IPS-15b (cell line): ENCODE data around the gene FKBP5.
"Not testable (repeated sequence)": the region's sequence is repeated elsewhere in the genome, so short reads cannot be mapped to it uniquely, and the experiment has no call there.

Source experiments
- H3K27me3 ChIP-seq: one replicate; pipeline ENCODE4 v1.6.1; 2013; ENCODE audit warnings: low read length; ENCODE audit not compliant: control insufficient read depth, insufficient read depth
- H3K36me3 ChIP-seq: one replicate; pipeline ENCODE4 v1.6.1; 2013; ENCODE audit warnings: low read length; ENCODE audit not compliant: control insufficient read depth, insufficient read depth
- H3K4me1 ChIP-seq: one replicate; pipeline ENCODE4 v1.6.1; 2013; ENCODE audit warnings: mild to moderate bottlenecking, low read length; ENCODE audit not compliant: control insufficient read depth, insufficient read depth
- H3K4me3 ChIP-seq: one replicate; pipeline ENCODE4 v1.5.1; 2013; ENCODE audit warnings: low read depth, low read length
- H3K9ac ChIP-seq: one replicate; pipeline ENCODE4 v1.6.1; 2013; ENCODE audit warnings: low read depth, mild to moderate bottlenecking, low read length
- H3K9me3 ChIP-seq: one replicate; pipeline ENCODE4 v1.6.1; 2013; ENCODE audit warnings: mild to moderate bottlenecking, low read length; ENCODE audit not compliant: control insufficient read depth, insufficient read depth

FKBP5 gene

DNA sequence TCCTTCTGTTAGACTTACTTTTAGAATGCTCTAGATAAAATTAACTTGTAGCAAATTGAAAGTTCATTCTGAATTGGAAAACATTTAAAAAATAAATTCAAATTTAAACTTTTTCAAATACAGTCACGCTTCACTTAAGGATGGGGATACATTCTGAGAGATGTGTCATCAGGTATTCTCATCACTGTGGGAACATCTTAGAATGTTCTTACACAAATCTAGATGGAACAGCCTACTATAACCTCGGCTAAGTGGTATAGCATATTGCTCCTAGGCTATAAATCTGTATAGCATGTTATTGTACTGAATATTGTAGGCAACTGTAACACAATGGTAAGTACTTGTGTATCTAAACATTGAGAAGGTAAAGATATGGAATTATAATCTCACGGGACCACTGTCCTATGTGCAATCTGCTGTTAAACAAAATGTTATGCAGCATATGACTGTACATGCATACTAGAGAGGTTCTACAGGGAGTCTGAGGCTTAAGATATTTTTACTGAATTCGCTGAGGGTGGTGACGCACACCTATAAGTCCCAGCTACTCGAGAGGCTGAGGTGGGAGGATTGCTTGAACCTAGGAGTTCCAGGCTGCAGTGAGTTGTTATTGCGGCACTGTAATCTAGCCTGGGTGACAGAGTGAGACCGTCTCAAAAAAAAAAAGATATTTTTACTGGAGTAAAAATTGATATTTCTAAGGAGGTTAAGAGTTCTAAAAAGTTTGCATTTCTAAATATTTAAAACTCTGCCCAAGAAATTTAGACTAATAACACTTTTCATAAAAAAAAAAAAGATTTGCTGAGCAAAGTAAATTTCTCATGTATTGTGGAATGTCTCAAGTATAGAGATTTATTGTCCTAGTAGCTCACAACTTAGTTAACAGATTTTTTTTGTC is 88.7 kb downstream of the FKBP5 start:
- Histone ChIP-seq H3K4me3 (no peak overlapping the region), H3K27me3 (no peaks in the 10 kb centered on the region), H3K9me3 (no peaks in the 10 kb centered on the region), H3K4me1 (peaks cover 17% of the 10 kb centered on the region), H3K9ac (no peak overlapping the region), H3K36me3 (no peaks in the 10 kb centered on the region)

DNA sequence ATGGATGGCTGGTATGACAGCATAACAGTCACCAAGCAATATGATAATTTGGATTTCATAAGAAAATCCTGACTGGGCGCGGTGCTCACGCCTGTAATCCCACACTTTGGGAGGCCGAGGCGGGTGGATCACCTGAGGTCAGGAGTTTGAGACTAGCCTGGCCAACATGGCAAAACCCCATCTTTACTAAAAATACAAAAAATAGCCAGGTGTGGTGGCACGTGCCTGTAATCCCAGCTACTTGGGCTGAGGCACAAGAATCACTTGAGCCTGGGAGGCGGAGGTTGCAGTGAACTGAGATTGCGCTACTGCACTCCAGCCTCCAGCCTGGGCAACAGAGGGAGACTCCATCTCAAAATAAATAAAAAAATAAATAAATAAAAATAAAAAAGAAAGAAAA is 90.1 kb downstream of the FKBP5 start:
- not testable (repeated sequence) for H3K9ac ChIP-seq, H3K9me3 ChIP-seq, H3K36me3 ChIP-seq, H3K27me3 ChIP-seq, H3K4me3 ChIP-seq
- H3K4me1 ChIP-seq, result peaks cover 17% of the 10 kb centered on the region

- Histone ChIP-seq H3K9me3 (no peaks in the 10 kb centered on the region), H3K27me3 (no peaks in the 10 kb centered on the region), H3K9ac (no peak overlapping the region), H3K36me3 (no peaks in the 10 kb centered on the region), H3K4me3 (no peak overlapping the region), H3K4me1 (peaks cover 4% of the 10 kb centered on the region)
Measured at GRCh38 chr6:35596448-35597442, 92.0 kb downstream of the FKBP5 start.

GRCh38 chr6:35594503-35595186 is 94.1 kb downstream of the FKBP5 start:
- no peak overlapping the region for H3K4me3 ChIP-seq
- H3K4me1 ChIP-seq, result no peaks in the 10 kb centered on the region
- no peaks in the 10 kb centered on the region for H3K9me3 ChIP-seq
- H3K36me3 ChIP-seq, result no peaks in the 10 kb centered on the region
- no peaks in the 10 kb centered on the region for H3K27me3 ChIP-seq
- H3K9ac ChIP-seq, result no peak overlapping the region

- no peaks in the 10 kb centered on the region for H3K9me3 ChIP-seq
- no peak overlapping the region for H3K4me3 ChIP-seq
- H3K27me3 ChIP-seq, result no peaks in the 10 kb centered on the region
- no peaks in the 10 kb centered on the region for H3K4me1 ChIP-seq
- H3K36me3 ChIP-seq, result no peaks in the 10 kb centered on the region
- no peak overlapping the region for H3K9ac ChIP-seq
Measured at GRCh38 chr6:35592178-35592577, 96.5 kb downstream of the FKBP5 start.

DNA sequence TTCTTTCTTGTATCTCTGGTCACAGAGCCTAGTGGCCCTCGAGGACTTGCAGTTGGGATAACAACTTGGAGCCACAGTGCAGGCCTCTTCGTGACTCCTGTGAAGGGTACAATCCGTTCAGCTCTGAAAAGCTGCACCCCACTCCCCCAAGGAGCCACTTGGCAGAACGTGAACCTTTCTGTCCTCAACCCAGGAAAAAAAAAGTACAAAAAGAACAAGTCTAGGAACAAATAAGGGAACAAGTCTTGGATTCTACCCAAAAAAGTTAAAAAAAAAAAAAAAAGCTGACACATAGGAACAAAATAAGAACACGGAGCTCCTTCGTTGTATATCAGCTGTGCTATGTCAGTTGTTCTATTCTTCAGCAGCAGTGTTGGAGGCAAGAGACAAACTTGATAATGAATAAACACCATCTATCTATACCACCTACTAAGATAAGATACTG is 98.1 kb downstream of the FKBP5 start:
- H3K27me3 ChIP-seq, result no peaks in the 10 kb centered on the region
- no peak overlapping the region for H3K4me3 ChIP-seq
- H3K4me1 ChIP-seq, result no peaks in the 10 kb centered on the region
- no peaks in the 10 kb centered on the region for H3K9me3 ChIP-seq
- no peak overlapping the region for H3K9ac ChIP-seq
- H3K36me3 ChIP-seq, result no peaks in the 10 kb centered on the region

- Histone ChIP-seq H3K27me3 (no peaks in the 10 kb centered on the region), H3K4me1 (no peaks in the 10 kb centered on the region), H3K9me3 (no peaks in the 10 kb centered on the region), H3K4me3 (no peak overlapping the region), H3K36me3 (no peaks in the 10 kb centered on the region), H3K9ac (no peak overlapping the region)
Measured at GRCh38 chr6:35589904-35590303, 98.8 kb downstream of the FKBP5 start.

GRCh38 chr6:35589201-35589739 is 99.4 kb downstream of the FKBP5 start:
- Histone ChIP-seq H3K4me3 (no peak overlapping the region), H3K9me3 (no peaks in the 10 kb centered on the region), H3K4me1 (no peaks in the 10 kb centered on the region), H3K9ac (no peak overlapping the region), H3K27me3 (no peaks in the 10 kb centered on the region), H3K36me3 (no peaks in the 10 kb centered on the region)

DNA sequence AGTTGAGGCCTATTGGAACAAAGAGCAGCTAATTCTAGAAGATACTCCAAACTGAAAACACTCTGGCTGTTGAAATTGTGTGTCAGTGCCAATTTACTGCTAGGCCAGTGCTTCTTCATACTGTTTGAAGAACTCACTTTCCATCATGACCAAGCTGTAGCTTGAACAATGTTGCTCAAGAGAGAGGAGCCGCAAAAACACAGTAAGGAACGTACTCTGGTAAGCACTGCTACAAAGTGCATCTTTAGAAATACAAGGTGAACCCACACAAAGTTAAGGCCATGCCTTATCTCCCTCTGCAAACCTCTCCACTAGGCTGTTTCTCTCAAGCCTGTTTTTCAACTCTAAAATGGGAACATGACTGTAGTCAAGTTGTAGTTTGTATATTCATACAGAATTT is 101.5 kb downstream of the FKBP5 start:
- Histone ChIP-seq H3K27me3 (no peaks in the 10 kb centered on the region), H3K36me3 (no peaks in the 10 kb centered on the region), H3K4me1 (no peaks in the 10 kb centered on the region)

DNA sequence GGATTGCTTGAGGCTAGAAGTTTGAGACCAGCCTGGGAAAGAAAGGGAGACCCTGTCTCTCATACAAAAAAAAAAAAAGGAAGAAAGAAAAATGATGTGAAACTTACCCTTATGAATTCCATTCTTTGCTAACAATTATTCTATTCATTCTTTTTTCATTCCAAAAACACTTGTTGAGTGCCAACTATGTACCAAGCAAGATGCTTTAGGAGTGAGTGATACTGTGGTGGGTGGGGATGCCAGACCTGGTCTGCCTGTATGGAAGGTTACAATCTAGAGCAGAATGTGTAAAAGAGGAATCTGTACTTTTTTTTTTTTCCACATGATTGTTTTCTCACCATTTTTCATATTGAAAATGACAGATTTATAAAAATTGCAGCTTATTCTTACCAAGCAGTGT is 102.2 kb downstream of the FKBP5 start:
- H3K4me3 ChIP-seq, result no peak overlapping the region
- H3K36me3 ChIP-seq, result no peaks in the 10 kb centered on the region
- no peaks in the 10 kb centered on the region for H3K27me3 ChIP-seq
- H3K9ac ChIP-seq, result no peak overlapping the region
- no peaks in the 10 kb centered on the region for H3K9me3 ChIP-seq
- no peaks in the 10 kb centered on the region for H3K4me1 ChIP-seq

More for the DNA sequence above, 101.5 kb downstream of the FKBP5 start:
- no peak overlapping the region for H3K9ac ChIP-seq
- no peak overlapping the region for H3K4me3 ChIP-seq
- no peaks in the 10 kb centered on the region for H3K9me3 ChIP-seq

- H3K9ac ChIP-seq, result no peak overlapping the region
- H3K36me3 ChIP-seq, result no peaks in the 10 kb centered on the region
- no peaks in the 10 kb centered on the region for H3K4me1 ChIP-seq
- no peaks in the 10 kb centered on the region for H3K9me3 ChIP-seq
- H3K27me3 ChIP-seq, result no peaks in the 10 kb centered on the region
- H3K4me3 ChIP-seq, result no peak overlapping the region
Measured at GRCh38 chr6:35585658-35586057, 103.1 kb downstream of the FKBP5 start.
